Stimulated activated CD4-positive, alpha-beta T cell treated with anti-CD3 and anti-CD28 coated beads, Interleukin-4, amount 100 ng/mL, for 24 hours (primary cell): ENCODE measurements around the gene CADPS.
"Not testable (repeated sequence)": the region's sequence is repeated elsewhere in the genome, so short reads cannot be mapped to it uniquely, and the experiment has no call there.

Experiments used
- DNase-seq: peaks from one replicate; pipeline ENCODE4 v3.0.0-alpha.2; 2020

Gene CADPS

DNA sequence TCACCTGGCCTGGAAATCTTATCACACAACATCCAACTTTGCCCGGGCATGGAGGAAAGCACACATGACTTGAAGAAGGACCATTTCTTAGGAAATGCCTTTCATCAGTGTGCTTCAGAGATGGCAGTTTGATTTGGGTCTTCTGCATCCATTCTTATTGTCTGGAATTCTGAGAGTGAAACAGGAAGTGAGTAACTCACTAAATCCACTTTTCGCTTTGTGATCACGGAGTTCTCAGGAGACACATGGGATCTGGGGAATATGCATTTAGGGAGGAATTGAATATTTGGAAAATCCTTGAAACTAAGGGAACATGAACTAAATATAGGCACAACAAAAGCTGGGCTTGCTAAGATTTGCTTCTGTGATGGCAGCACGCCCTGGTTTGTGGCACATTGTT lies 289.4 kb downstream of the CADPS start:
- no peak for DNase-seq

- DNase-seq: no peak
These were observed 290.6 kb downstream of the CADPS start for GRCh38 chr3:62584636-62585035.

DNA sequence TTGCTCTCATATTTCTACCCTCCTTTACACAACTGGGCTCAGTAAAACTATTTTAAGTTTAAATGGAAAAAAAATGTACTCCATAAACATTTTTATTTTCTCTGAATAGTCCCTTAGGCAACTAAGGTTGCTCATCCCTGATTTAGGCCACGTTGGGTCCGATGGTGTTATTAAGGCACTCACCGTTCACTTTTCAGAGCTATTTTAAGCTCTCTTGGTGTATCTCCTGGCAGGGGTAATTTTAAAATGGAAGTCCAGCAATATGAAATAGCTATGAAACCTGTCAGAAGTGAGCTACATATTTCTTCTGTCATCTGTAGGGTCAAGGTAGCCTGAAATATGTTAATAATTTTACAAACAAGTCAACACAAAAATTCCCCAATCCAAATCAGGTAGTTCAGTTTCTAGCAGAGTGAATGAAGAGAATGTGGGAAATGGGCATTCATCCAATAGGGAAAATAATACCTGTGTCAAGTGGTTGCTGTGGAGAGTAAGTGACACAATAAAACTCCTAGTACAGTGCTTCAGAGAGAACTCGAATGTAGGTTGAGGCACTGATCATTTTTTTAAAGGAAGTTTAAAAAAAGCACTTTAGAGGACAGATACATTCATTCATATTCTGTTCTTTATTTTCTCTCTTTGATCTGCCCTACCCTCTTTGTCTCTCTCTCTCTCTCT lies 292.6 kb downstream of the CADPS start:
- no peak for DNase-seq

- not testable (repeated sequence) for DNase-seq
These were observed 294.7 kb downstream of the CADPS start for GRCh38 chr3:62580485-62580884.

DNA sequence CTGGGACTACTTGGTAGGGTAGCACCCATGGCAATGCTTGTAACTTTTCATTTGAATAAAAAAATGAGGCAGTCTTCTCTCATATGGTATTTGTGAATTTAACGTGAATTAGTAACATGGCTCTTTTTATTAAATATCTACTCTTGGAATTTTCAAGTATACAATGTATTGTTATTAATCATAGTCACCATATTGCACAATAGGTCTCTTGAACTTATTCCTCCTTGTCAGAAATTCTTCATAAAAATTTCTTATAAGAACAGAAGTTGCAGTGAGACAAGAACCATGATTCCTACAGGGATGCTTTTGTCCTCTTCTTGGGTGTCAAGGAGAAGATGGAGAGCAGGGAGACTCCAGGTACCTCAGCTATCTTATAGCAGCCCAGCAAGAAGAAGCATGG lies 298.1 kb downstream of the CADPS start:
- DNase-seq: no peak

- DNase-seq: no peak
These were observed 300.8 kb downstream of the CADPS start for GRCh38 chr3:62574266-62574898.

- no peak for DNase-seq
These were observed 303.3 kb downstream of the CADPS start for GRCh38 chr3:62571916-62572315.

GRCh38 chr3:62570888-62571287 lies 304.3 kb downstream of the CADPS start:
- DNase-seq: no peak

DNA sequence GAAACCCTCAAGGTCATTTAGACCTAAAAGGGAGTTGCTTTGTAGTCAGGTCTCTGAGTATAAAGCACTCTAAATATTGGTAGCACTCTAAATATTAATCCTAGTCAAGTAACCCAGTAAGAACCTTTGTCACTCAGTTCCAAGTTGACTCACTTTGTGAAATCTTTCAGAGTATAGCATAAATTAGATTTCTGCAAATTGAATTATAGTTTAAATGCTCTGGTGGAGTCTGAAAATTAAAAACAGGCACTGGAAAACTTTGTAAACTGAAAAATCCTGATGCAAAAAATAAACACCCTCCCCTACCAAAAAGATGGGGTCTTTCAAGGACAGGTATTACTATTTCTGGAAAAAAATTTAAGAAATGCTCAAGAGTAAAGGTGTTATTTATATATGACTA lies 305.6 kb downstream of the CADPS start:
- no peak for DNase-seq

- no peak for DNase-seq
These were observed 307.9 kb downstream of the CADPS start for GRCh38 chr3:62567097-62568021.

DNA sequence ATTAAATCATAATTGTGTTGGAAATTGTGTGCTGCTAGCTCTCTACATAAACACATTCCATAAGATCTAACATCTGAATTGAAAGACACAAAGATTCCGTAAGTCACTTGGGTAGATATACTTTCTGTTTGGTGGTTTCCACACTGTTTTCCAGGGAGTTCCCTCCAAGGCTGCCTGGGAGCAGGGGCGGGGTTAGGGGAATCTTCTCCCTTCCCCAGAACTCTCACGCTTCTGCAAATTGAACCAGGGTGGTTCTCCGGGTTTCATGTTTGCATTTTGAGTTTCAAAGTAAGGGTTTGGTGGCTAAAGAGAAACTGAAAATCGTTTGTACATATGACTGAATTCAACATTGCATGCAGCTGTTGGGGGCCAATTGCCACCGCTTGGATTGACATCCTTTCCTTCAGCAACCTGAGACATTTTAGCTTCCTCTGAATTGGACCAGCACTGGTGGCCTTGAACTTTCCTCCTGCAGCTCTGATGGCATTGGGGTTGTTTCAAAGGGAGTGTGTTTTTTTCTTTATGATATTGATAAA lies 309.1 kb downstream of the CADPS start:
- DNase-seq: no peak

GRCh38 chr3:62562596-62562995 lies 312.6 kb downstream of the CADPS start:
- no peak for DNase-seq

GRCh38 chr3:62562017-62562416 lies 313.2 kb downstream of the CADPS start:
- DNase-seq: no peak

GRCh38 chr3:62559831-62560445 lies 315.3 kb downstream of the CADPS start:
- DNase-seq: no peak

DNA sequence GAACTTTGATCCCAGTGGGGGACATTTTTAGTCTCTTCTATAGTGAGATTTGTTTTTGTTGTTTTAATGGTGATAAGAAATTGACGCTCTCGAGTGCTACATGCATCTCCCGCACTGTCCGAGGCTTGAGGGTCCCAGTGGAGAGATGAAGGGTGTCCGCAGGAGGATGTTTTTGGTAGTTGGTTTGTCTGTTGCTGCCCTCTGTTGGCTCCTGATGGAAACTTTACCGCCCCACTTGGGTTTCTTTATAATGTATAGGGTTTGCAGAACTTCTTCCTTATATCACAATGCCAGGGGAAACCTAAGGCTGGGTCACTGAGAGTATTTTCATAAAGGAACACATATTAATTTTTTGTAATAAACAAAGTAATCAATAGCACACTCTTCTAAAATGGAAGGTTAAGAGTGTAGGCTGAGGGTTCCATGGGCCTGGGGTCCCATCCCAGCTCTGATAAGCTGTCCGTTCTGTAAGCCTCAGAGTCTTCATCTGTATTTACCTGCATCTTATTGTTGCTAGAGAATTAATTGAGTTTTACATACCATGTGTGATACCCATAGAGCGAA lies 316.6 kb downstream of the CADPS start:
- no peak for DNase-seq

- DNase-seq: no peak
These were observed 317.2 kb downstream of the CADPS start for GRCh38 chr3:62557983-62558382.

- no peak for DNase-seq
These were observed 317.8 kb downstream of the CADPS start for GRCh38 chr3:62557450-62557849.

DNA sequence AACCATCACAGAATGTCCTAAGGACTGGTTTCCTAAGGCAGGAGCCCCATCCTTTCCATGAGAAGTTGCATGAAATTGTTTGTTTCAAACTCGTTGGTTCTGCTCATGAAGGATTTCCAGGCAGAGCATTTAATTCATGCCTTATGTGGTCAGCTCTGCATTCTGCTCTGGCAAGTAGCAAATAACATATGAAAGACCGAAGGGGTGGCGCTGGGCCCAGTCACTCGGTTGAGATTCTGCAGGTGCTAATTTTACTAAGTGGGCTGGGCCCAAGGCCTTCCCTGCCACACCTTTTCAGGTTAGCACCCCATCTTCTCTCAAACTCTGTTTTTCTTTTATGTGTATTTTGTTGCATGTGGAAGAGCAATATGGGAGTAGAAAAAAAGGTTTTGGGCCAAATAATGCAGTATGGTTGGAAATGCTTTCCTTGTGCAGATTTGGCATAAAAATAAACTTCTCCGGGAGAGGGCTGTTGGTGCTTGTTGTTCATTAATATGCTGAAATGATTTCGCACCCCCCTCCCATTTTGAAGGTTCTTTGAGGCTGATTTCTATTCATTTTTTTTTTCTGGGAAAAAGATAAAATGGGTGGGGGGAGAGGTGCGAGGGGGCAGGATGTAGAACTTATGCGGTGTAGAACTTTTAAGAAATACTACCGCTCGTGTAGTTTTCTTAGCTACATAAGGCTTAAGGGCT lies 318.9 kb downstream of the CADPS start:
- no peak for DNase-seq

GRCh38 chr3:62554264-62554799 lies 320.9 kb downstream of the CADPS start:
- no peak for DNase-seq

GRCh38 chr3:62553811-62554210 lies 321.4 kb downstream of the CADPS start:
- DNase-seq: no peak

- DNase-seq: no peak
These were observed 323.7 kb downstream of the CADPS start for GRCh38 chr3:62551556-62551955.

DNA sequence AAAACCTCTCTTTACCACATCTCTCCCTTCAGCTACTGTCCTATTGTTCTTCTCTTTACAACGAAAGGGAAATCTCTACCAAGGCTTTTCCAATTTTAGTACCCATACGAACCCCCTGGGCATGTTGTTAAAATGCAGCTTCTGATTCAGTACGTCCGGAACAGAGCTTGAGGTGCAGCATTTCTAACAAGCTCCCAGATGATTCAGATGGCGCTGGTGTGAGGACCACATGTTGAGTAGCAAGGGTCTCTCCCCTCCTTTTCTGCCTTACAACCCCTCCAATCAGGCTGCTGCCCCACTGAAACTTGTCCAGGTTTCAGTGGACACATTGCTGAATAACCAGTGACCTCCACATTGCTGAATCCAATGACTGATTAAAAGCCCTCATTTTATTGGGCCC lies 324.8 kb downstream of the CADPS start:
- no peak for DNase-seq
